Endodermal cell (in vitro differentiated cells): ENCODE data around the gene MAPT. TPM values are rescaled to one million over a fixed set of nuclear protein-coding genes. Genes with fewer than 3 reads are reported as not detected.

Experiments used
- DNase-seq: peaks from one replicate; pipeline ENCODE4 v3.0.0-alpha.2; 2017
- H3K27ac ChIP-seq: 2 replicates; pipeline ENCODE4 v1.5.1; 2013; ENCODE audit warnings: mild to moderate bottlenecking, low read depth, low read length, moderate library complexity
- H3K27me3 ChIP-seq: 2 replicates; pipeline ENCODE4 v1.6.1; 2013; ENCODE audit warnings: mild to moderate bottlenecking, low read length, moderate library complexity; ENCODE audit not compliant: insufficient read depth, control insufficient read depth, poor library complexity, severe bottlenecking
- H3K36me3 ChIP-seq: 2 replicates; pipeline ENCODE4 v1.7.0; 2013; ENCODE audit warnings: mild to moderate bottlenecking, low read length, moderate library complexity; ENCODE audit not compliant: control insufficient read depth, insufficient read depth
- H3K4me1 ChIP-seq: one replicate; pipeline ENCODE4 v1.7.0; 2013; ENCODE audit warnings: low read length; ENCODE audit not compliant: control insufficient read depth, insufficient read depth
- H3K4me3 ChIP-seq: 2 replicates; pipeline ENCODE4 v1.5.1; 2013; ENCODE audit warnings: mild to moderate bottlenecking, low read length, moderate library complexity
- H3K9ac ChIP-seq: 2 replicates; pipeline ENCODE4 v1.6.1; 2013; ENCODE audit warnings: mild to moderate bottlenecking, low read length, moderate library complexity; ENCODE audit not compliant: poor library complexity, severe bottlenecking; ENCODE audit errors: extremely low read depth
- H3K9me3 ChIP-seq: 2 replicates; pipeline ENCODE4 v1.6.1; 2013; ENCODE audit warnings: mild to moderate bottlenecking, low read length, moderate library complexity; ENCODE audit not compliant: control insufficient read depth
- H3K27ac Mint-ChIP-seq: 2 replicates; pipeline ENCODE4 v1.8.0; 2020; ENCODE audit warnings: mixed read lengths
- H3K27me3 Mint-ChIP-seq: 2 replicates; pipeline ENCODE4 v1.8.0; 2021; ENCODE audit warnings: mild to moderate bottlenecking, mixed read lengths; ENCODE audit not compliant: insufficient read depth
- H3K36me3 Mint-ChIP-seq: 2 replicates; pipeline ENCODE4 v1.8.0; 2020; ENCODE audit warnings: low read depth, mixed read lengths
- H3K4me1 Mint-ChIP-seq: 2 replicates; pipeline ENCODE4 v1.8.0; 2020; ENCODE audit warnings: mixed read lengths
- H3K4me3 Mint-ChIP-seq: 2 replicates; pipeline ENCODE4 v1.8.0; 2020; ENCODE audit warnings: mild to moderate bottlenecking, moderate library complexity, mixed read lengths
- H3K9me3 Mint-ChIP-seq: 2 replicates; pipeline ENCODE4 v1.8.0; 2020; ENCODE audit warnings: mild to moderate bottlenecking, mixed read lengths
- WGBS, 2 experiments: methylation state at CpG; one replicate each; pipeline versions ENCODE4 v1.1.5 to v1.1.7; 2013; ENCODE audit warnings: missing lambda C conversion rate in 2 of 2, mixed read lengths in 1 of 2; ENCODE audit not compliant: insufficient coverage in 1 of 2, insufficient read length in 1 of 2; 5-methylcytosine and 5-hydroxymethylcytosine counted together
- total RNA-seq, 2 donors: library from RNA; stranded (reverse); fragmentation: NEBNext Ultra II Directional in 1 of 2; extraction: Animal tissue kit (Norgen Biotek cat#: 25700) in 1 of 2; gene quantifications; 2 replicates in 1 of 2; 3 replicates in 1 of 2; pipeline ENCODE4 v1.2.1, GENCODE V29; 2021
- TF ChIP-seq, protein P1 (sequence below): fragments of 200-600 bp; sonication (generic); conservative IDR thresholded peaks from 2 replicates; pipeline ENCODE4 v1.5.0; 2021; ENCODE audit warnings: antibody characterized with exemption, mild to moderate bottlenecking

Gene MAPT
- total RNA-seq, 2 donors from 2014 or later: 0.69 to 0.73 TPM

DNA sequence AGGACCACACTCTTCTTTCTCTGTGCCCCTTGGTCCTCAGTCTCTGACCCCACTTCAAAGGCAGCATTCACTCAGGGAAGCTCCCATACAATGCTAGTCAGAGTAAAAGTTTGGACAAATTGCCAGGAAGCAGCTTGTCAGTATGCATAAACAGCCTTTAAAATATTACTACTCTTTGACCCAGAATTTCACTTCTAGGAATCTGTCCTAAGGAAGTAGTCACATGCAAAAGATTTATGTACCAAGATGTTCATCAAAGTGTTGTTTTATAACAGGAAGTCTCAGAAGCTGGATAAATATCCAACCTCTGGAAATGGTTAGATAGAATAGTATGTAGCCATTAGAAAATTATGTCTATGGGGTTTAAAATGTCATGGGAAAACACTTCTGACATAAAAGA is 31.0 kb downstream of the MAPT start:
- H3K9me3 Mint-ChIP-seq: no peaks in the 10 kb centered on the region
- TF ChIP-seq, protein P1, sequence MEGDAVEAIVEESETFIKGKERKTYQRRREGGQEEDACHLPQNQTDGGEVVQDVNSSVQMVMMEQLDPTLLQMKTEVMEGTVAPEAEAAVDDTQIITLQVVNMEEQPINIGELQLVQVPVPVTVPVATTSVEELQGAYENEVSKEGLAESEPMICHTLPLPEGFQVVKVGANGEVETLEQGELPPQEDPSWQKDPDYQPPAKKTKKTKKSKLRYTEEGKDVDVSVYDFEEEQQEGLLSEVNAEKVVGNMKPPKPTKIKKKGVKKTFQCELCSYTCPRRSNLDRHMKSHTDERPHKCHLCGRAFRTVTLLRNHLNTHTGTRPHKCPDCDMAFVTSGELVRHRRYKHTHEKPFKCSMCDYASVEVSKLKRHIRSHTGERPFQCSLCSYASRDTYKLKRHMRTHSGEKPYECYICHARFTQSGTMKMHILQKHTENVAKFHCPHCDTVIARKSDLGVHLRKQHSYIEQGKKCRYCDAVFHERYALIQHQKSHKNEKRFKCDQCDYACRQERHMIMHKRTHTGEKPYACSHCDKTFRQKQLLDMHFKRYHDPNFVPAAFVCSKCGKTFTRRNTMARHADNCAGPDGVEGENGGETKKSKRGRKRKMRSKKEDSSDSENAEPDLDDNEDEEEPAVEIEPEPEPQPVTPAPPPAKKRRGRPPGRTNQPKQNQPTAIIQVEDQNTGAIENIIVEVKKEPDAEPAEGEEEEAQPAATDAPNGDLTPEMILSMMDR: no peak
- Histone ChIP-seq H3K9me3 (peaks cover 3% of the 10 kb centered on the region), H3K36me3 (no peaks in the 10 kb centered on the region), H3K4me1 (no peaks in the 10 kb centered on the region), H3K27me3 (peaks cover 6% of the 10 kb centered on the region), H3K27ac (no peak overlapping the region), H3K4me3 (no peak overlapping the region), H3K9ac (no peak overlapping the region)
- H3K27me3 Mint-ChIP-seq: peaks cover 2% of the 10 kb centered on the region
- no peaks in the 10 kb centered on the region for H3K36me3 Mint-ChIP-seq
- H3K27ac Mint-ChIP-seq: no peak overlapping the region
- no peak for DNase-seq
- peaks cover 6% of the 10 kb centered on the region for H3K4me1 Mint-ChIP-seq
- no peak overlapping the region for H3K4me3 Mint-ChIP-seq

DNA sequence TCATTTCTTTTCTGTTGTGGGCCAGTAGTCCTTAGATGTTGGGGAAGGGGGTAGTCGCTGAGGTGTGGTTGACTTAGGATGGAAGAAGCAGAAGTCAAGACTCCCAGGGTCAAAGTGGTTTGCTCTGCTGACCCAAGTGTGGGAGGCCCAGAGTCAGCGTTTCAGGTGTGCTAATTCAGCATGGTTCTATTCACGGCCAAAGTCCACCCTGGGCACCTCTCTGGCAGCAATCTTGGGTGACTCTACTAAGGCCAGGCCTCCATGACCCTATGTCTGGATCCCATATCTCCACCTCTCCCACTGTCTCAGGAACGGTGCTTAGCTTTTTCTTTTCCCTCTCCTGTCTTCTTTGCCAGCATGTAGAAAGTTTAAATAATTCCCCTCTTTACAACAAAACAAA is 32.9 kb downstream of the MAPT start:
- 88 to 89% methylated on average over 3 to 4 of the region's 4 CpGs for WGBS, 2 experiments
- H3K27ac Mint-ChIP-seq: no peak overlapping the region

DNA sequence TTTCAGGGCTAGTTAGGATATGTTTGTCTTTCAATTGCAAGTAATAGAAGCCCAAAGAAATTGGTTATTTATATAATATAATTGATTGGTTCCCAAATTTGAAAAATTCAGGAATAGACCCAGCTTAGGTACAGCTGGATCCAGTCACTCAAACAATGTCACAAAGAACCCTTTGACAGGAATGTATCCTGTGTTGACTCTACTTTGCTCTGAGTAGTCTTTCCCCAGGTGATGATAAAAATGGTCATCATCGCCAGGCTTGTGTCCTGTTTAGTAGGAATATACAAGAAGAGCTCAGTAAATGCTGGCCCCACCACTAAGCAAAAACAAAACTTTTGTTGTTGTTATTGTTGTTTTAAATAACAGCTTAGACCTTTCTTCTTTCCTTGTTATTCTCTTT is 35.0 kb downstream of the MAPT start:
- Mint-ChIP-seq H3K4me3 (no peak overlapping the region), H3K27me3 (no peaks in the 10 kb centered on the region), H3K9me3 (no peaks in the 10 kb centered on the region), H3K4me1 (peaks cover 6% of the 10 kb centered on the region), H3K36me3 (no peaks in the 10 kb centered on the region), H3K27ac (no peak overlapping the region)
- Histone ChIP-seq H3K4me3 (no peak overlapping the region), H3K36me3 (no peaks in the 10 kb centered on the region), H3K9me3 (peaks cover 3% of the 10 kb centered on the region), H3K27me3 (peaks cover 6% of the 10 kb centered on the region), H3K4me1 (no peaks in the 10 kb centered on the region), H3K9ac (no peak overlapping the region), H3K27ac (no peak overlapping the region)
- TF ChIP-seq, protein P1: no peak
- no peak for DNase-seq
- WGBS, 2 experiments: 67% methylated on average over 1 of the region's 1 CpG; no CpG with 5 or more reads in 1 of the 2 experiments

More for the DNA sequence above, 32.9 kb downstream of the MAPT start:
- Mint-ChIP-seq H3K27me3 (peaks cover 2% of the 10 kb centered on the region), H3K4me3 (no peak overlapping the region), H3K9me3 (no peaks in the 10 kb centered on the region), H3K4me1 (peaks cover 6% of the 10 kb centered on the region), H3K36me3 (no peaks in the 10 kb centered on the region)
- no peaks in the 10 kb centered on the region for H3K36me3 ChIP-seq
- TF ChIP-seq, protein P1: no peak
- no peak for DNase-seq
- no peak overlapping the region for H3K4me3 ChIP-seq
- H3K27ac ChIP-seq: no peak overlapping the region
- H3K9me3 ChIP-seq: peaks cover 3% of the 10 kb centered on the region
- peaks cover 6% of the 10 kb centered on the region for H3K27me3 ChIP-seq
- no peak overlapping the region for H3K9ac ChIP-seq
- no peaks in the 10 kb centered on the region for H3K4me1 ChIP-seq
